IPS-NIHi7 (cell line): ENCODE results near the gene ATOSB.
A peak's percentile ranks its signal among the peaks of the same experiment; 100 is the strongest.

ENCODE experiments used
- DNase-seq: peaks from one replicate; pipeline ENCODE4 v3.0.0; 2012; ENCODE audit warnings: mixed read lengths; ENCODE audit errors: extremely low spot score

The ATOSB gene

DNA sequence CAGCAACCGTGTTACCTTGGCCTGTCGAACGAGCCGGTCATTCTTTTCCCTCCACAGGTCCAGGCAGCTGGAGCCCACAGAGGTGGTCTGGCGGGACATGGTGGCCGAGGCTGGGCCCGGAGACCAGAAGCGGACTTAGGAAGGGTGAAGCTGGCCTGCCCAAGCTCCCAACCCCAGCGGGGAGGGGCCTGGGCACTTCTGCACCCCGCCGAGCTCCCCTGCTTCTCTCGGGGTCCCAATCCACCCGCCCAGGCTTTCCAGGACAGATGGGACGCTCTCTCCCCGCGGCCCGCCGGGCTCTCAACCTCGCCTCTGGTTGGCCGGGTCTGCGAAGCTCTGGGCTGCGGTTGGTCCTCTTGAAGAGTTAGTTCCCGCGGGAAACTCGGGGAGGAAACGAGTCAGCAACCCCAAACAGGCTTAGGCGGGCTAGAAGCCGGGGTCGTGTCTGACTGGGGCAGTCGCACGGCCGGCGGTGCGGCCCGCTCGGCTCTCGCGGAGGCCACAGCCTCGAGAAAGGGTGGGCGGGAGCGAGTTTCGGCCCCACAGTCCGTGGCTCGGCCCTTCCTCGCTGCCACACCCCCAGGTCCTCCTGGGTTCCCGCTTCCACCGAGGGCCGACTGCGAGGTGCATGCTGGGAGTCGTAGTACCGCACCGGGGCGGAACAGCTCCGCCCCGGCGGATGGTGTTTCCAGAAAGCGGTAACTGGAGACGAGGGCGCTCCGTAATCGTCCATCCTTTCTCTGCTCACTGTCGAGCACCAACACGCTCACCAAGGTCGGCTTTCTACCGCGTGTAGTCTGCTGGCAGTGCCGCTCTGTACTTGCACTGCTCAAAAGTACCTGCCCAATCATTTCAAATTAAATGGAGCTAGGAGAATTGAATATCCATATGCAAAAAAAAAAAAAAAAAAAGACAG lies 36.0 kb downstream of the ATOSB start, which contains the start of gene FANCG:
Gene FANCG (minus strand): TSS at position 517 of the 916 bp plus-strand sequence. CDS start 418 bp downstream, at position 99.
- DNase-seq: peak; percentile 94

DNA sequence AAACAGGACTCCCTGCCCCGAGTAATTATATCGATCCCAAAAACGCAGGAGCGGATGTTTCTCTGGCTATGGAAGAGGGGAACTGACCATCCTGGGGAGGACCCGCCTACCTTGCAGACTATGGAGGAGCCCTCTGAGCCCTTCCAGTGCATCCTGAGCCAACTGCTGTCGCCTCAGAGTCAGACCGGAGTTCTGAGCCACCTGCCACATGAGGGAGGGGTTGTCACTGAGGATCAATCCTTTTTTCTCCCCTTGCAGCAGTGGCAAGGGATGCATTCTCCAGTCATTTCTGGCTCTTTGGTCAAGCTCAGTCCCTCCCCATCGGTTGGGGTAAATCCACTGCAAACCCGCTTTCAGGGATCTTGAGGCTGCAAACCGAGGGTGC lies 36.6 kb downstream of the ATOSB start:
- no peak for DNase-seq

DNA sequence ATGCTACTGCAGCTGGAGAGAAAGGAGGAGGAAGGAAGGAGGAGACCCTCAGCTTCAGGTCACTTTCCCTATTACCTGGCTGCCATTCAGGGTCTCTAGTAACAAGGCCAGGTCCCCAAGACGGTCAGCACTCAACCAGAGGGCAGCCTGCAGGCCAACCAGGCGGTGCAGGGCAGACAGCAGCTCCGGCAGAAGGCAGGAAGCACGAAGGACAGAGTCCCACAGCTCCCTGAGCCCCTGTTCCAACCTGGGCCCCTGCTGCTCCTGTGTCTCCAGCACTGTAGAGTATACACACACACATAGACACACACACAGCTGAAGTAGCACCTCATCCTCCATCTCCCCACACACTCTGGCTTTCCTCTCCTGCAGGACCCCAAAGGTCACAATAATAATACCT lies 37.6 kb downstream of the ATOSB start:
- DNase-seq: no peak

DNA sequence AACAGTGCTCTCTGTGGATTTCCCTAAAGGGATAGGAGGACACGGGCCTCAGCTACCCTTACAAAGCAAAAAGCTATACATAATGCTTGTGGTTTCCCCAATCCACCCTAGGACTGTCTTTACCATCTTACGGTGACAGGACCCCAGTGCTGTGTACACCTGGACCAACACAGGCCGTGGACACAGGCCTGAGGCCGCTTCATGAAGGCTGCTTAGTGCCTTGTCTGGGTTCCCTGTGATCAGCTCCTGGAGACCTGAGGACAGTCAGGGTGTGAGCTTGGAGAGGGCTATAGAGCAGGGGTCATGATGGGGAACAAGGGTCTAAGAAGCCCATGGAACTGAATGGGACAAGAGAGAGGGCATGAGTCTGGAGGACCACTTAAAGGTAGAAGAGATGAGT lies 38.8 kb downstream of the ATOSB start:
- no peak for DNase-seq

DNA sequence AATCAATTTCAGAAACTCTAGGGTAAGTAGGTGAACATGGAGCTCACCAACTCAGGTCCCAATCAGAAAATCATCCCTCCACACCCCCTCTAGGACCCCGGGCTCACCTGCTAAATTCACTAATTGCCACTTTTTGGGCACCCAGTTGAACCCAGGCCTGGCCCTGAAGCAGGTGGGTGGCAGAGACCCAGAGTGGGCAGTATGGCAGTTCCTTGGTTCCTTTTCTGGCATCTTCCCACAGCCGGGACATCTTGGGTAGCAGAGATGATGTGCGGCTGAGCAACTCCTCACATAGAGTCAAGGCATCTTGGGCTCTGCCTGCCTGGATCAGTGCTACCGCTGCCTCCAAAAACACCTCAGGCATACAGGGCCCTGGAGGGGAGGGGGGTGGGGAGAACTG lies 40.3 kb downstream of the ATOSB start:
- no peak for DNase-seq

DNA sequence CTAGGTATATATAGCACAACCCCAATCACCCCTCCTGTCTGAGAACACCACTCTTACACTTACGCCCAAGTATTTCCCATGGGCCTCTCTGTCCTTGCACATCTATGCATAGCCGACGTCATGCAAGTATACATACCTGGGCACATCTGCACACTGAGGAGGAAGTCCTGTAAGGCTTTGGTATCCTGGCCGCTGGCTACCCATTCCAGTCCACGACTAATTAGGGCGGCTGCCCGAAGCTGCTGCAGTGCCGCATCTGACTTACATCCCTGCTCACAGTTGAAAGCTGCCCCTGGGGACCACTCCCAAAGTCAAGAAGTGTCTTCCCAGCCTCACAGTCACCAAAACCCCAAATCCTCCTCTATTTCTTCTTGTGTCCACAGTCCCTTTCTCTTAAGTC lies 40.9 kb downstream of the ATOSB start:
- DNase-seq: no peak

DNA sequence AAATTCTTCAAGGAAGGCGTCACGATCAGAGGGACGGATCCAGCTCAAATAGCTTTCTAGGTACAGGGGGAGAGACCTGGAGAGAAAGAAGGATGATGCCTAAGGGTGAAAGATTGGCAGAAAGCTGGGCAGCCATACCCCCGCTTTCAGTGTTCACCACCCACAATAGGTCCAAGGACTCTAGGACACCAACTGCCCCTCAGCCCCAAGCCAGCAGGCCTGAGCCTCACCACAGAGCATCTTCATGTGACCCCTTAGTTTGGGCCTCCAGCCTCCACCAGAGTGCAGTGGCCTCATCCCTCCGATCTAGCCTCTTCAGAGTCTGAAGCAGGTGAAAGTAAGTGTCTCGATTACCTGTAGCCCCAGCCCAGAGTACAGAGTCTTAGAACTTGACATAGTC lies 41.5 kb downstream of the ATOSB start:
- no peak for DNase-seq

DNA sequence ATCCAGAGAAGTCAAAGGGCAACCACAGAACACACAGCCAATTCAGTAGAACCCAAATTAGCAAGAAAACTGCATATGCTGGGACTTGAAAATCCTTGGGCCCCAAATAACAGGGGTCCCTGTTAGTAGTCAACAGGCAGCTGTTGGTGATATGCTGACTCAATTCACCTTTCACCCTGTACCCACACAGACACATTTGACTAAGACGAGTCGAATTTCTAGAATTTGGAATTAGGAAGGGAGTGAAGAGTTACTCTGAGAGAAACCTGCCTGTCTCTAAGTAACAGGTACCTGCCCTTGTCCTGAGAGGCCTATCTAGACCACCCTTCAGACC lies 42.4 kb downstream of the ATOSB start:
- DNase-seq: no peak

DNA sequence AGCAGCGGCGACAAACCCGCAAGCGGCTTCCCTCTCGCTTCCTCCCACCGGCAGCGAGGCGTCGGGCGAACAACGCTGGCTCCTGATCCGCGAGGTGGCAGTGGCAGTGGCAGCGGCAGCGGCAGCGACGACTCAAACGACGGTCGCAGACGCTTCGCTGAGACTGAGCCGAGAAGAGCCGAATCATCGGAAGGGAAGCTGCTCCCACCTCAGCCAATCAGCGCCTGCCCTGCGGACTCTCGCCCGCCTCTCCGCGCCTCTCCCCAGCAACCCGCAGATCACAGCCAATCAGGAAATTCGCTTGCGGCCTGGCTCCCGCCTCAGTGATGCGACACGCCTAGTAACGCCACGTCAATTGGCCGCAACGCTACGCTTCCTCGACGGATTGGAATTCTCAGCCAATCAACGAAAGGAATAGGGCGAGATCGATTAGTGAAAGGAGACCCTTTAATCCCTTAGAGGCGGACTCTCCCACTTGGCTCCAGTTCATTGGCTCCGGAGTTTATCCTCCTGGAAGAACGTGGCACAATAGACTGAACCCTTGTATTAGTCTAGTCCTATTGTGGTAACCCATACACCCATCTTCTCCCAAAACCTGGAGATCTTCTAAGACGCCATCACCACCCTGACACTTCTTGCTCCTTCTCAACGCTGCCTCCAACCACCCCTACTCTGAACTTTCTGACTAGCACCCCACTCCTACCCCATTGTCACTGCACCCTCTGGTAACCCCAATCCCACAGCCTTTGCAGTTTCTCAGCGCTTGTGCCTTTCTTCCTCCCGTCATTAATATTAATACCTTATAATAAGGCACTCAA lies 43.0 kb downstream of the ATOSB start, which contains the start of gene VCP:
Gene VCP (minus strand): TSS at position 165 of the 818 bp plus-strand sequence. CDS start 272 bp downstream, outside the sequence.
- DNase-seq: peak; percentile 99

DNA sequence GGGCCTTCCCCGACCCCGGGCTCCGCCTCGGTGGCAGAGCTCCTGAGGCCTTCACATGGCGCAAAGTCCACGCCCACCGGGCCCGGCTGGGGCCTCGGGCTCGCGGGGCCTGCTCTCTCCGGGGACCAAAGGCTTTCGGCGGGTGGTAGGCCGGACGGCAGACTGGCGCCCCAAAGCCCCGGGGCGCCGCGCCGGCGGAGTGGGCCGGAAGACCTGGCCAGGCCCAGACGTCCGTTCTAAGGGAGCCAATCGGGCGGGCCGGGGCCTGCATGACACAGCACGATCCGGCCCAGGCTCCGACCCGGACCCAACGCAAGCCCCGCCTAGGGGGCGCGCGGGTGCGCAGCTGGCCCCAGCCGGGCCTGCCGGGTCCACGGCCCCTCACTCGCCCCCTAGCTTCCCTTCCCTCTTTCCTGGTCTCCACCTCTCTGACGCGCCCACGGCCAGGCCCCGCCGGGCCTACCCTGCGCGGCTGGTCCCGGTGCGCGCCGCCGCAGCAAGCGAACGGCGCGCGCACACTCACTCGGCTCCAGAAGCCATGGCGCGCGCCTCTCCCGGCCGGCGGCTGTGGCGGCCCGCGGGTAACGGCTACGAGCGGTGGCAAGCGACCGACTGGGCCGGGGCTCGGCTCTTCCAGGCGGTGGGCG lies 43.7 kb downstream of the ATOSB start:
- DNase-seq: peak; percentile 91

DNA sequence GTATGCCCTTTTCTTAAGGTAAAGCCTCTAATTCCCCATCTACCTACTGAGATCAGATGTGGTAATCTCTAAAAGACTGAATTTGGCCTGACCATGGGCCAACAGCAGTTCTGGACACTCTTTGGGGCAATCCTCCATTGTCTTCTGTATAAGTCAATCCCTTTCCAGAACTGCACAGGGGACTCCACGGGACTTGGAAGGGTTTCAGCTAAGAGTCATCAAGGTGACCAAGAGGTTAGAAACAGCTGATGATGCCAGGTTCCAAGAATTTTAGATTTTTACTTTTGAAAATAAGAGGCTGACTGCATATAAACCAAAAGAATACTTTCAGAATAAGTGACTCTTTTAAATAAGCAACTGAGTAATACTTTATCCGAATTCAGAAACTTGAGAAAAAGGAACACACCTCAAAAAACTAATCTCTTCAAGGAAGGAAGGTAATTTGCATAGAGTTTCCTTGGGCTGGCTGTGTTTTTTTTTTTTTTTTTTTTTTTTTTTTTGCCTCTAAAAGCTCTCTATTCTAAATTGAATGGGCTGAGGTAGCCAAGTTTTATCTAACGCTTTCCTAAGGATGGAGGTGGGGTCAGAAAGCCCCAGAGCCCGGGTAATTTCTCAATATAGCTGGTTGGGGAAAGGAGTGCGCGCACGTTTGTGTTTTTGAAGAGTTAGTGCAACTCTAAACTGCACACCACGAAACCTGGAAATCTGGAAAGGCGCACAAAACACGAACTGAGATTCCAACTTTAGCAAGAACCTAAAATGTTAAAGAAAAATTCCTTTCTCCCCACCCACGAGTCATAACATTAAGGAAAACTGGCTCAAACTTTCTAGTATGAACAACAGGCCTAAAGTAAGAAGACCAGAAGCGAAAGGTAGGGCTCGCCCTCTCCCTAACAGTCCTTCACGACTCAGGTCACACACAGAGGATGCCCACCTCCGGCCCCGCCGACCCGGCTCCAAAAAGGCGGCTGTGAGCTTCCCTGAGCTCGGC lies 44.5 kb downstream of the ATOSB start:
- DNase-seq: no peak

DNA sequence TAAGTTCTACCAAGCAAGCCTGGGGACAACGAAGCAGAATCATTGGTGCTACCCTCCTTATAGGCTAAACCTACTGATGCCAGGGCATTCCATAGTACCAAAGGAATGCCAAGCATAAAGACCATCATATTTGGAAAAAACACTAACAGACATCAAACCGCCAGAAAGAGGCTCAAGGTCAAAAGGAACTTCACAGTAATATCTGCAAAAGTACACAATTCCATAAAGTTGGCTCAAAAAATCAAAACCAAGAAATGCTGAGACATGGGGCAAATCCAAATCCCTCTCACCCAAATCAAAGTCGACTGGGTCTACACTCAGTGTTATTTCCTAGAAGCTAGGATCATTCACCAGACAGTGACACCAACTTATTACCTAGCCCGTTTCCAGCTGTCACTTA lies 46.6 kb downstream of the ATOSB start:
- DNase-seq: no peak

DNA sequence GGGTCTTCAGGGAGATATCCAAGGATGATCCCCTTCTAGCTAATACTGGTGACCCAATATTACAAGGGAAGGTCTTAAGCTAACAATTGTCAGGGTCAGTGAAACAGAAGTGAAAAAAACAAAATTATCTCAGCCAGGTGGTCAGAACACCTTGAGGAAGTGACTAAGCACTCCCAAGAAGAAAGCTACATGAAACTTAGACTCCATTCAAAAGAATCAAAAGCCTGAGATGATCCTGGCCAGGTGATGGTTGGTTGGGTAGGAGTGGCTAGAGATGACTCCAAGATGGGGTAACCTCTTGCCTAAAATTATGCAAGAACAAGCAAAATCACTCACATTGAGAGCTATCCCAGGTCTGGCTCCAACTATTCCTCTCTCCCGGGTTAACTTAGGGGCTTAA lies 48.6 kb downstream of the ATOSB start:
- no peak for DNase-seq

DNA sequence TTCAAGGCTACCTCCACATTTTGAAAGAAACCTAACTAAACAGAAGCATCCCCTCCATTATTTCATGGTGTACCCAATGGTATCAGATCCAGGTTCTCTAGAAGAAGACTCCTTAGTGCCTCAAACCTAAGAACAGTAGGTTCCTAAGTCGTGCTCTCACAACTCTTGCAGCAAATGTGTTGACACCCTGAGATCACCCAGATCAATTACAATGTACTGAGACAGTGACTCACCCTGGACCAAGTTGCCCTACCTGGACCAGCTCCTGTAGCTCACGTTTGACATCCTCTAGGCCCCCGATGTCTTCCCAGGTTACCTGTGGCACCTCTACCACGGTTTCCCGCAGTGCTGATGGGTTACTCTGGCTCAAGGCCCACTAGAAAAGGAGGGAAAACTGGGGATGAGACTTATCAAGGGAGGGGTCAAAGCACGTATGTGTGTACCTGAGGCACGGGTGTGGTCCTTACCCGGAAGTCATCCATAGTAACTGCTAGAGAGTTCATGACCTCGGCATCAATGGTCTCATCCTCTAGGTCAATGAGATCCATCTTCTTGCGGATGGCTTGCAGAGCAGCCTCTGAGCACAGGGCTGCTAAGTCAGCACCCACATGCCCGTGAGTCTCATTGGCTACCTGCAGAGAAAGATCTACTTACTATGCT lies 55.0 kb downstream of the ATOSB start:
- DNase-seq: no peak

DNA sequence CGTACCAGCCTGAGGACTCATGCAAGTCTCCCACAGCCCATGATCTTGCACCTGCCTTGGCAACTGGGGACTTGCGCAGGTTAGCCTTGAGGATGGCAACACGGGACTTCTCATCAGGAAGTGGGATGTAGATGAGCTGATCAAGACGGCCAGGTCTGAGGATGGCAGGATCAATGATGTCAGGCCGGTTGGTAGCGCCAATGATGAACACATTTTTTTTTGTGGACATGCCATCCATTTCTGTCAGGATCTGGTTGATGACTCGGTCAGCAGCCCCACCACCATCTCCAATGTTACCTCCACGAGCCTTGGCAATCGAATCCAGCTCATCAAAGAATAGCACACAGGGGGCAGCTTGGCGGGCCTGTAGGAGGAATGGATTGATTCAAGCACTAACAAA lies 56.2 kb downstream of the ATOSB start:
- no peak for DNase-seq

DNA sequence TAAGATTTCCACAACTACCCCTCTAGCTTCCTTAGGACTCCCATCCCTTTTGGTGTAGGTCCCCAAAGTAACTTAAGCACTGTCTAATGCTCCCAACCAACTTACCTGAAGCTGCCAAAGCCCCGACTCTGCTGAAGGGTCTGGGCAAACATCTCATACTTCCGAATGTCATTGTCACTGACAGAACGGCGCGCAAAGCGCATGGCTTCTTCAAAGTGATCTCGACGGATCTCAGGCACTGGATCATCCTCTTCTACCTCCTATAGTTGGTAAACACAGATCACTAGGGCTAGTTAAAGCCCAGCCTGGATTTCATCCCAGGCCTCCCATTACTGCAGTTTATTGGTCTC lies 58.4 kb downstream of the ATOSB start:
- DNase-seq: no peak

DNA sequence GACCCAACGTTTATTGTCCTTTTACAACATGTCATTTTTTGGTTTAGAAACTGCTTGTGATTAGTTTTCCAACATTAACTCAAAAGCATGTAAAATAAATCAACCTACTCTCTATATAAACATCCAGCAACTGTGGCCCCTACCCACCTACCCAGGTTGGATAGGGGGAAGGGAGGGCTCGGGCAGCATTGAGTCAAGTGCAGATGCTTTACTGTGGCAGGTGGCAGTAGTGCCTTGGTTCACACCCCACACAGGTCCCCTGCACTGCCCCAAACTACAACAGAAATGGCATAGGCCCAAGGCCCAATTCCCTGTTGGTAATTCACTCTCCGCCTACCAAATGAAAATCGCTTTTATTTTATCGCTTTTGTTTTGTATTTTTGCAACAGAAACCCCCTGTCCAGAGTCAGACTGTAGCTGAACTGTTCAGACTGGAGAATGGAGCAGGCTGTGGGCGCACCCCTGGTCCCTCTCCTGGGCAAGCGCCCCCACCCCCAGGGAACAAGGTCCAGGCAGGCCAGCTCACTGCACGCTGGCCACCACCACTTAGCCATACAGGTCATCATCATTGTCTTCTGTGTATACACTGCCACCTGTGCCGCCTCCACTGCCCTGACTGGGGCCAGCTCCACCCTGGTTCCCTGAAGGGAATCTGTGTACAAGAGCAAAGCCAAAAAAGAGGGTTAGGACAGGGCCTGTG lies 58.9 kb downstream of the ATOSB start:
- no peak for DNase-seq

DNA sequence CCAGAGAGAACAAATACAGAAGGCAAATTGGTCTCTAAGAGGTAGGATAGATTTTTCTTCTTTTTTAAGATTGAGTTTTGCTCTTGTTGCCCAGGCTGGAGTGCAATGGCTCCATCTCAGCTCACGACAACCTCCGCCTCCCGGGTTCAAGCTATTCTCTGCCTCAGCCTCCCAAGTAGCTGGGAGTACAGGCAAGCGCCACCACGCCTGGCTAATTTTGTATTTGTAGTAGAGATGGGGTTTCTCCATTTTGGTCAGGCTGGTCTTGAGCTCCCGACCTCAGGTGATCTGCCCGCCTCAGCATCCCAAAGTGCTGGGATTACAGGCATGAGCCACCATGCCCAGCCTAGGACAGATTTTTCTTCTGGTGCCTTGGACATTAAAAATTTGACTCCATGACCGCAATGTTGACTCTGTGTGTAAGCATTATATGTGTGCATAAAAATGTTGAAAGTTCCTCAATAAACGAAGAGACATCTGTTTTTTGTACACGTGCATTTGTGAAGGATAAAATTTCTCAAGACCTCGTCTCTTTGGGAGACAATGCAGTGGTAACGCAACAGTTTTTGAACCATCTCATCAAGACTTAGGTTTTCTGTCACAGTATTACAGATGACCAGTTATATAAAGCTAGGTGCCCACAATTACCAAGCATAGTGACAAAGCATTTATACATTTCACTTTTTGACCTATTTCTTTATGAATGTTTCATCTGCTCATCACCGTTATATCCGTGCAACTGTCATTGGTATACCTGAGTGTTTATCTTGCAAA lies 60.6 kb downstream of the ATOSB start:
- DNase-seq: no peak

DNA sequence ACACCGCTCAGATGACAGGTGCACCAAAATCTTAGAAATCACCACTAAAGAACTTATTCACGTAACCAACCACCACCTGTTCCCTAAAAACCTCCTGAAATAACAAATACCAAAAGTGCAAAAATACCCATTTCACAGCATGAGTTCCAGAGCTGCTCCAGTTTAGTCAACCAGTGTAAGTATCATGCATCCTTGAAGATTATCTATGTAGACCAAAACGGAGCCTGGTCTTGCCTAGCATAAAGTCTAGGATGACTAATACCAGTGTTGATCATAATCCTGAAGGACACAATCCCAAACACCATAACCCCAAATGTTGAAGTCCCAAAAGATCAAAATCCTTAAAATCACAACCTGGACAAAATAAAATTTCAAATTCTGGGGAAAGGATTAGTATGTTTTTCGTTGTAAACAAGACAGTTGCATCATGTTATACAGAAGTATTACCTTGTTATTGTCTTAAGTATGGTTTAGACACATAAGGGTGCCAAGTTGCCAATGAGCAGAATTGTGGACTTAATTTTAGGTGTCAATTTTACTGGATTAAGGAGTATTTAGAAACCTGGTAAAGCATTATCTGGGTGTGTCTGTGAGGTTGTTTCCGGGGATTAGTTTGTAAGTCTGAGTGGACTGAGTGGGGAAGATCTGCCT lies 61.4 kb downstream of the ATOSB start:
- no peak for DNase-seq
